ENCODE results near the gene KIAA0319L. TPM values are rescaled to one million over a fixed set of nuclear protein-coding genes. Genes with fewer than 3 reads are reported as not detected.

The KIAA0319L gene
- polyA plus RNA-seq, 1 donor from 2014 or later: 38.1 TPM

DNA sequence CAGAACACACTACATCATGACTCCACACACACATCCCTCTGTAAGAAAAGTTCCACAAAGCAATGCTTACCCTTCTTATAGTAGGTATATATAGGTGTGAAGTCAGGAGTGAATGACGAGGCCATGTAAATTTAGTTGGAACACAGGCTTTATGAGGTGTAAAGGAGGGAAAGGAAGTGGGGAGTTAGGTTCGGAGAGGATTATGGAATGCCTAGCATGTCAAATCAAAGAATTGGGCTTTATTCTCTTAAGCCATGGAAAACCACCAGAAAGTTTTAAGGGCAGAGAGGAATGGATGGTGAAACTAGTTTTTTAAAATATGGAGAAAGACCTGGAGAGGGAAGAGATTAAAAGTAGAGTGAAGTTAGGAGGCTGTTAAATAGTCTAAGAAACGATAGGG is 42.2 kb upstream of the KIAA0319L start:
- H3K4me3 ChIP-seq (ENCODE audit: low read length): no peak overlapping the region
- no peaks in the 10 kb centered on the region for H3K27me3 ChIP-seq (ENCODE audit: insufficient read depth, low read depth, low read length)
- H3K9me2 ChIP-seq (ENCODE audit: insufficient read depth, low read length): no peaks in the 10 kb centered on the region
- TF ChIP-seq, protein P1, sequence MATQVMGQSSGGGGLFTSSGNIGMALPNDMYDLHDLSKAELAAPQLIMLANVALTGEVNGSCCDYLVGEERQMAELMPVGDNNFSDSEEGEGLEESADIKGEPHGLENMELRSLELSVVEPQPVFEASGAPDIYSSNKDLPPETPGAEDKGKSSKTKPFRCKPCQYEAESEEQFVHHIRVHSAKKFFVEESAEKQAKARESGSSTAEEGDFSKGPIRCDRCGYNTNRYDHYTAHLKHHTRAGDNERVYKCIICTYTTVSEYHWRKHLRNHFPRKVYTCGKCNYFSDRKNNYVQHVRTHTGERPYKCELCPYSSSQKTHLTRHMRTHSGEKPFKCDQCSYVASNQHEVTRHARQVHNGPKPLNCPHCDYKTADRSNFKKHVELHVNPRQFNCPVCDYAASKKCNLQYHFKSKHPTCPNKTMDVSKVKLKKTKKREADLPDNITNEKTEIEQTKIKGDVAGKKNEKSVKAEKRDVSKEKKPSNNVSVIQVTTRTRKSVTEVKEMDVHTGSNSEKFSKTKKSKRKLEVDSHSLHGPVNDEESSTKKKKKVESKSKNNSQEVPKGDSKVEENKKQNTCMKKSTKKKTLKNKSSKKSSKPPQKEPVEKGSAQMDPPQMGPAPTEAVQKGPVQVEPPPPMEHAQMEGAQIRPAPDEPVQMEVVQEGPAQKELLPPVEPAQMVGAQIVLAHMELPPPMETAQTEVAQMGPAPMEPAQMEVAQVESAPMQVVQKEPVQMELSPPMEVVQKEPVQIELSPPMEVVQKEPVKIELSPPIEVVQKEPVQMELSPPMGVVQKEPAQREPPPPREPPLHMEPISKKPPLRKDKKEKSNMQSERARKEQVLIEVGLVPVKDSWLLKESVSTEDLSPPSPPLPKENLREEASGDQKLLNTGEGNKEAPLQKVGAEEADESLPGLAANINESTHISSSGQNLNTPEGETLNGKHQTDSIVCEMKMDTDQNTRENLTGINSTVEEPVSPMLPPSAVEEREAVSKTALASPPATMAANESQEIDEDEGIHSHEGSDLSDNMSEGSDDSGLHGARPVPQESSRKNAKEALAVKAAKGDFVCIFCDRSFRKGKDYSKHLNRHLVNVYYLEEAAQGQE (IDR thresholded peaks at IDR 0.05; ENCODE audit: borderline replicate concordance): no peak
- TF ChIP-seq EZH2 (IDR thresholded peaks at IDR 0.05; ENCODE audit: borderline replicate concordance, insufficient read depth, low read length, poor library complexity, severe bottlenecking) (no peak), MXI1 (conservative IDR thresholded peaks at IDR 0.05; ENCODE audit: poor library complexity, severe bottlenecking) (no peak), POLR2AphosphoS5 (IDR thresholded peaks at IDR 0.05) (no peak), EP300 (conservative IDR thresholded peaks at IDR 0.05; ENCODE audit: poor library complexity, severe bottlenecking) (no peak), RAD21 (conservative IDR thresholded peaks at IDR 0.05) (no peak)
- TF ChIP-seq, protein P2, sequence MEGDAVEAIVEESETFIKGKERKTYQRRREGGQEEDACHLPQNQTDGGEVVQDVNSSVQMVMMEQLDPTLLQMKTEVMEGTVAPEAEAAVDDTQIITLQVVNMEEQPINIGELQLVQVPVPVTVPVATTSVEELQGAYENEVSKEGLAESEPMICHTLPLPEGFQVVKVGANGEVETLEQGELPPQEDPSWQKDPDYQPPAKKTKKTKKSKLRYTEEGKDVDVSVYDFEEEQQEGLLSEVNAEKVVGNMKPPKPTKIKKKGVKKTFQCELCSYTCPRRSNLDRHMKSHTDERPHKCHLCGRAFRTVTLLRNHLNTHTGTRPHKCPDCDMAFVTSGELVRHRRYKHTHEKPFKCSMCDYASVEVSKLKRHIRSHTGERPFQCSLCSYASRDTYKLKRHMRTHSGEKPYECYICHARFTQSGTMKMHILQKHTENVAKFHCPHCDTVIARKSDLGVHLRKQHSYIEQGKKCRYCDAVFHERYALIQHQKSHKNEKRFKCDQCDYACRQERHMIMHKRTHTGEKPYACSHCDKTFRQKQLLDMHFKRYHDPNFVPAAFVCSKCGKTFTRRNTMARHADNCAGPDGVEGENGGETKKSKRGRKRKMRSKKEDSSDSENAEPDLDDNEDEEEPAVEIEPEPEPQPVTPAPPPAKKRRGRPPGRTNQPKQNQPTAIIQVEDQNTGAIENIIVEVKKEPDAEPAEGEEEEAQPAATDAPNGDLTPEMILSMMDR (IDR thresholded peaks at IDR 0.05; ENCODE audit: poor library complexity, severe bottlenecking): no peak
- no peaks in the 10 kb centered on the region for H3K36me3 ChIP-seq (ENCODE audit: insufficient read depth, low read length)
- H4K20me1 ChIP-seq (ENCODE audit: insufficient read depth): no peaks in the 10 kb centered on the region
- H3F3A ChIP-seq (ENCODE audit: insufficient read depth, low read length, poor library complexity, severe bottlenecking): no peaks in the 10 kb centered on the region
- H3K9ac ChIP-seq (ENCODE audit: low read length): no peak overlapping the region
- H2AFZ ChIP-seq (ENCODE audit: low read depth, low read length): no peak overlapping the region
- no peaks in the 10 kb centered on the region for H3K79me2 ChIP-seq (replicated peaks; ENCODE audit: insufficient read depth, low read length)
- H3K9me3 ChIP-seq (ENCODE audit: low read length): no peaks in the 10 kb centered on the region
- no peak overlapping the region for H3K4me2 ChIP-seq (ENCODE audit: low read length)
- H3K27ac ChIP-seq (ENCODE audit: low read length): no peak overlapping the region

DNA sequence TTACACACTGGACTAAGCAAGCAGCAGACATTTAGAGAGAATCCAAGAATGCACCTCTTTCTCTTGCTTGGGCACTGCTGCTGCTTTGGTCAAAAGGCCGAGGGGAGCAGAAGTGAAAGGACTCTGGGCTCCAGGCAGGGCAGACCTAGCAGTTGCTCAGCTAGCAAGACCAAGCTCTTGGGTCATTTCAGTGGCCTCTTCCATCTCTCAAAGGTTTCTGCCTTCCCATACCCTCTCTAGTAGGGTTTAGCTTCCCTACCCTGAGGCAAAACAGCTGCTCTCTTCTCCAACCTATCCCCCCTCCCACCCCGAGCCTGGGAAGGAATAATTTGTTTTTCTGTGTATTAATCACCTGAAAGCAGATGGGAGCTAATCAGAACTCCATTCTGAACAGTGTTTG is 41.7 kb upstream of the KIAA0319L start:
- Histone ChIP-seq H3K79me2 (replicated peaks; ENCODE audit: insufficient read depth, low read length) (no peaks in the 10 kb centered on the region), H3K4me2 (ENCODE audit: low read length) (no peak overlapping the region), H3F3A (ENCODE audit: insufficient read depth, low read length, poor library complexity, severe bottlenecking) (no peaks in the 10 kb centered on the region), H2AFZ (ENCODE audit: low read depth, low read length) (no peak overlapping the region), H3K27me3 (ENCODE audit: insufficient read depth, low read depth, low read length) (no peaks in the 10 kb centered on the region), H3K9ac (ENCODE audit: low read length) (no peak overlapping the region), H3K4me3 (ENCODE audit: low read length) (no peak overlapping the region), H3K36me3 (ENCODE audit: insufficient read depth, low read length) (no peaks in the 10 kb centered on the region), H4K20me1 (ENCODE audit: insufficient read depth) (no peaks in the 10 kb centered on the region), H3K27ac (ENCODE audit: low read length) (no peak overlapping the region), H3K9me2 (ENCODE audit: insufficient read depth, low read length) (no peaks in the 10 kb centered on the region), H3K9me3 (ENCODE audit: low read length) (no peaks in the 10 kb centered on the region)
- no peak for TF ChIP-seq POLR2AphosphoS5 (IDR thresholded peaks at IDR 0.05)
- TF ChIP-seq MXI1 (conservative IDR thresholded peaks at IDR 0.05; ENCODE audit: poor library complexity, severe bottlenecking): no peak
- TF ChIP-seq TAF1 (IDR thresholded peaks at IDR 0.05; ENCODE audit: low read depth): no peak
- TF ChIP-seq, protein P1 (IDR thresholded peaks at IDR 0.05; ENCODE audit: borderline replicate concordance): no peak
- TF ChIP-seq RAD21 (conservative IDR thresholded peaks at IDR 0.05): no peak
- no peak for TF ChIP-seq SMC3 (conservative IDR thresholded peaks at IDR 0.05; ENCODE audit: poor library complexity)
- TF ChIP-seq, protein P2 (IDR thresholded peaks at IDR 0.05; ENCODE audit: poor library complexity, severe bottlenecking): no peak
- no peak for TF ChIP-seq EZH2 (IDR thresholded peaks at IDR 0.05; ENCODE audit: borderline replicate concordance, insufficient read depth, low read length, poor library complexity, severe bottlenecking)
- no peak for TF ChIP-seq EP300 (conservative IDR thresholded peaks at IDR 0.05; ENCODE audit: poor library complexity, severe bottlenecking)
